ENCODE results near the gene PAWR.

Gene PAWR

GRCh38 chr12:79537675-79538074 lies 153.1 kb downstream of the PAWR start:
- TF ChIP-seq CTCF (IDR thresholded peaks at IDR 0.05; ENCODE audit: extremely low read depth, insufficient read depth, missing control alignments) = no peak
- DNase-seq (ENCODE audit: low spot score) = no peak
- in situ Hi-C loops (cut with MboI; ENCODE audit: low pct_unique_long_range_greater_than_20kb, low sequenced_read_pairs, unreplicated experiment) = no loop called here

GRCh38 chr12:79535751-79536150 lies 155.0 kb downstream of the PAWR start:
- no peak for DNase-seq (ENCODE audit: low spot score)
- in situ Hi-C loops (cut with MboI; ENCODE audit: low pct_unique_long_range_greater_than_20kb, low sequenced_read_pairs, unreplicated experiment) = no loop called here
- no peak for TF ChIP-seq CTCF (IDR thresholded peaks at IDR 0.05; ENCODE audit: extremely low read depth, insufficient read depth, missing control alignments)
